Activated B cell treated with CpG ODN at 0.5 μM for 24 hours (primary cell): ENCODE measurements around the gene HLA-DQB1. TPM values are rescaled to one million over a fixed set of nuclear protein-coding genes. Genes with fewer than 3 reads are reported as not detected.
"Not testable (repeated sequence)": the region's sequence is repeated elsewhere in the genome, so short reads cannot be mapped to it uniquely, and the experiment has no call there.

Experiments
- ATAC-seq: fragments of 200-7000 bp; cut with Tn5 transposase; one replicate; pipeline ENCODE4 v1.10.0; 2021; ENCODE audit warnings: low read depth, mild to moderate bottlenecking, moderate library complexity
- CTCF ChIA-PET: fragments of 350-600 bp; sonication (Branson Sonifier 250); formaldehyde crosslinking; loops from one replicate; lab custom pipeline; 2021; ENCODE audit warnings: antibody characterized with exemption; lab: Charles Lee
- POLR2A ChIA-PET: fragments of 350-600 bp; sonication (Branson Sonifier 250); formaldehyde crosslinking; loops from one replicate; lab custom pipeline; 2021; ENCODE audit warnings: antibody characterized with exemption; lab: Charles Lee
- DNase-seq: peaks from one replicate; pipeline ENCODE4 v3.0.0; 2022
- H3K27ac Mint-ChIP-seq: one replicate; pipeline ENCODE4 v1.8.0; 2020; ENCODE audit warnings: mixed read lengths
- H3K27me3 Mint-ChIP-seq: one replicate; pipeline ENCODE4 v1.8.0; 2021; ENCODE audit warnings: mixed read lengths
- H3K36me3 Mint-ChIP-seq: one replicate; pipeline ENCODE4 v1.8.0; 2021; ENCODE audit warnings: low read depth, mixed read lengths
- H3K4me1 Mint-ChIP-seq: one replicate; pipeline ENCODE4 v1.8.0; 2021; ENCODE audit warnings: mixed read lengths
- H3K4me3 Mint-ChIP-seq: one replicate; pipeline ENCODE4 v1.8.0; 2020; ENCODE audit warnings: mild to moderate bottlenecking, mixed read lengths
- H3K9me3 Mint-ChIP-seq: one replicate; pipeline ENCODE4 v1.8.0; 2020; ENCODE audit warnings: mixed read lengths
- intact Hi-C: fragments of 100-400 bp; cut with micrococcal nuclease; formaldehyde crosslinking; loops from one replicate; pipeline ENCODE4 v1.15.1; 2024
- total RNA-seq: library from RNA; stranded (reverse); gene quantifications from 2 replicates; pipeline ENCODE4 v1.2.3, GENCODE V29; 2022
- TF ChIP-seq, protein P1 (sequence below): fragments of 200-600 bp; IDR thresholded peaks from one replicate; pipeline ENCODE4 v1.8.0; 2022; ENCODE audit warnings: antibody characterized with exemption, mild to moderate bottlenecking

HLA-DQB1 gene
- total RNA-seq, 1 donor from 2014 or later, result 262 TPM

DNA sequence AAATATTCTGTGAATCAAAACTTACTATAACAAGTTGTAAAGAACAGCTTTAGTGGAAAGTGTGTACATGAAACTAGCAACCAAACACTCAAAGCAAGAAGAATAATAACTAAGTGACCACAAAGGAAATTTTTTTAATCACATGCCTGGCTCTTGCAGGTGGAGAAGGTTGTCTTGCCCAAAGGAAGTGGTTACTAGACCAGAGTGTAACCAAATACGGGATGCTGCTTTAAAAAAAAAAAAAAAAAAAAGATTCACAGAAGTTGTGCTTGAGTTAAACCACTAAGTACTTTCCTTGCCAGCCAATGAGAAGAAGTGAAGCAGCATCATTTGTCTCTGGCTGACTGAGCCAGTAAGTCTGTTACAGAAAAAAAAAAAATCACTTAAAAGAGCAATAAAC, 19.1 kb upstream of the HLA-DQB1 start:
- peak overlapping the region; percentile 93 for H3K27ac Mint-ChIP-seq
- DNase-seq (no peak), ATAC-seq (peak; percentile 70)
- H3K36me3 Mint-ChIP-seq, result peaks cover 6% of the 10 kb centered on the region
- peak overlapping the region; percentile 58 for H3K4me3 Mint-ChIP-seq
- H3K9me3 Mint-ChIP-seq, result peaks cover 9% of the 10 kb centered on the region
- H3K4me1 Mint-ChIP-seq, result peaks cover 84% of the 10 kb centered on the region
- CTCF ChIA-PET, result interaction anchor here (0.7 to 1.3 kb wide), 3 partner anchors 17 to 183 kb away, joined by 3 to 7 read pairs (median 4); partner anchors contain the start of gene HLA-DQB1
- intact Hi-C loops, result loop anchor here (1.0 kb wide), 2 partner anchors 17 to 62 kb away; no protein-coding TSS in a partner anchor
- H3K27me3 Mint-ChIP-seq, result no peaks in the 10 kb centered on the region
- TF ChIP-seq, protein P1, sequence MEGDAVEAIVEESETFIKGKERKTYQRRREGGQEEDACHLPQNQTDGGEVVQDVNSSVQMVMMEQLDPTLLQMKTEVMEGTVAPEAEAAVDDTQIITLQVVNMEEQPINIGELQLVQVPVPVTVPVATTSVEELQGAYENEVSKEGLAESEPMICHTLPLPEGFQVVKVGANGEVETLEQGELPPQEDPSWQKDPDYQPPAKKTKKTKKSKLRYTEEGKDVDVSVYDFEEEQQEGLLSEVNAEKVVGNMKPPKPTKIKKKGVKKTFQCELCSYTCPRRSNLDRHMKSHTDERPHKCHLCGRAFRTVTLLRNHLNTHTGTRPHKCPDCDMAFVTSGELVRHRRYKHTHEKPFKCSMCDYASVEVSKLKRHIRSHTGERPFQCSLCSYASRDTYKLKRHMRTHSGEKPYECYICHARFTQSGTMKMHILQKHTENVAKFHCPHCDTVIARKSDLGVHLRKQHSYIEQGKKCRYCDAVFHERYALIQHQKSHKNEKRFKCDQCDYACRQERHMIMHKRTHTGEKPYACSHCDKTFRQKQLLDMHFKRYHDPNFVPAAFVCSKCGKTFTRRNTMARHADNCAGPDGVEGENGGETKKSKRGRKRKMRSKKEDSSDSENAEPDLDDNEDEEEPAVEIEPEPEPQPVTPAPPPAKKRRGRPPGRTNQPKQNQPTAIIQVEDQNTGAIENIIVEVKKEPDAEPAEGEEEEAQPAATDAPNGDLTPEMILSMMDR, result no peak
- POLR2A ChIA-PET, result interaction anchor here (0.6 to 8.4 kb wide), 21 partner anchors 19 to 605 kb away, joined by 3 to 387 read pairs (median 5); partner anchors contain the start of genes FKBPL, HLA-DQA1, HLA-DQB1 and HLA-DRA

DNA sequence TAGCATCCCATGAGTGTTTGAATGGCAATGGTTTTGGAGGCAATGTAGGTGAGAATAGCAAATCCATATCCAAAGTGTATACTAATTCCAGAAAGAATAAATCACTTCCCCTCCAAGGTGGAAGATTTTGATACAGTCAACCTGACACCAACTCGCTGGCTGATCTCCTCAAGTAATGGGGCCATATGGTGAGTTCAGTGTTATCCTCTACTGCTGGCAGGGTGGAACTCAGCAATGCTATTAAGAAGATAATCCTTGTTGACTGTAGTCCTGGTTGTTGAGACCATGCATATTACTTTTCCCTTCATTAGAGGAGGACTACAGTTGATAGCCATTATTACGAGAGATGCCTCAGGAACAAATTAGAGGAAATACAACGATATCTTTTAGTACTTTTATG, 17.8 kb upstream of the HLA-DQB1 start:
- peak overlapping the region; percentile 93 for H3K27ac Mint-ChIP-seq
- no peaks in the 10 kb centered on the region for H3K27me3 Mint-ChIP-seq
- H3K4me1 Mint-ChIP-seq, result peaks cover 83% of the 10 kb centered on the region
- ChIA-PET POLR2A (interaction anchor here (4.9 to 8.4 kb wide), 3 partner anchors 17 to 244 kb away, joined by 29 to 387 read pairs (median 43); partner anchors contain the start of genes HLA-DQB1 and HLA-DRA), CTCF (interaction anchor here (1.3 kb wide), 1 partner anchor 17 kb away, joined by 7 read pairs; the partner anchor contains the start of gene HLA-DQB1)
- peaks cover 9% of the 10 kb centered on the region for H3K9me3 Mint-ChIP-seq
- no peak for ATAC-seq
- no peak overlapping the region for H3K4me3 Mint-ChIP-seq
- intact Hi-C loops, result no loop called here
- TF ChIP-seq, protein P1, result no peak
- peaks cover 6% of the 10 kb centered on the region for H3K36me3 Mint-ChIP-seq
- no peak for DNase-seq

DNA sequence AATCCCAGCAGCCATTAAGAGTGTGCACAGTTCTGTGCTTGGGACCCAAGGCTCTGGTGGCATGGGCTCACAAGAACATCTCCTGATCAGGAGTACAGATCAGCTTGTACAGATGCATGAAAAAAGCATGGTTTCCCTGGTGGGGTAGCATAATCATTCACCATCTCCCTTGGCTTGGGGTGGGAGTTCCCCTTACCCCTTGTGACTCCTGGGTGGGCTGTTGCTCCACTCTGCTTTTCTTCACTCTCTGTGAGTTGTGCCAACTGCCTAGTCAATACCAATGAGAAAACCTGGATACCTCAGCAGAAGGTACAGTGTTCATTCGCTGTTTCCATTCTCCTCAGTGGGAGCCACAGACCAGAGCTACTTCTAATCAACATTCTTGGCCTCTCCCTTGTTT, 13.6 kb upstream of the HLA-DQB1 start:
- TF ChIP-seq, protein P1, result no peak
- H3K4me1 Mint-ChIP-seq, result peaks cover 54% of the 10 kb centered on the region
- no peak overlapping the region for H3K27ac Mint-ChIP-seq
- intact Hi-C loops, result no loop called here
- DNase-seq (no peak), ATAC-seq (no peak)
- H3K4me3 Mint-ChIP-seq, result no peak overlapping the region
- ChIA-PET POLR2A (interaction anchor here (0.9 kb wide), 2 partner anchors 12 to 484 kb away, joined by 4 read pairs; no protein-coding TSS in a partner anchor), CTCF (interaction anchor here (0.6 kb wide), 1 partner anchor 67 kb away, joined by 3 read pairs; no protein-coding TSS in a partner anchor)
- H3K36me3 Mint-ChIP-seq, result peaks cover 6% of the 10 kb centered on the region
- H3K27me3 Mint-ChIP-seq, result no peaks in the 10 kb centered on the region
- peaks cover 13% of the 10 kb centered on the region for H3K9me3 Mint-ChIP-seq

DNA sequence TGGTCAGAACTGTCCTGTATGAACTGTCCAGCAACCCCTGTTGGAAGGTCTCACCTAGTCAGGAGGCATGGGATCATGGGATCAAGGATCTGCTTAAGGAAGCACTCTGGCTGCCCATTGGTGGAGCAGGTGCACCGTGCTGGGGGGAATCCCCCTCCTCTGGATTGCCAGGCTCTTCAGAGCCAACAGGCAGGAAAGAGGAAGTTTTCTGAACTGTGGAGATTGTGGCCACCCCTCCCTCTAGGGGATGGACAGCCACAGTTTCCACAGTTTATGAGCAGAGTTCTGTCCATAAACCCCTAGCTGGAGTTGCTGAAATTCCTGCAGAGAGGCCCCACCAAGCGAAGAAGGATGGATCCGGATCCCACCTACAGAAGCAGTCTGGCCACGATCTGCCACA, 13.0 kb upstream of the HLA-DQB1 start:
- ChIA-PET POLR2A (no interaction called here), CTCF (no interaction called here)
- intact Hi-C loops, result no loop called here
- Mint-ChIP-seq H3K4me1 (peaks cover 48% of the 10 kb centered on the region), H3K27ac (no peak overlapping the region), H3K9me3 (peaks cover 13% of the 10 kb centered on the region), H3K36me3 (peaks cover 6% of the 10 kb centered on the region), H3K27me3 (no peaks in the 10 kb centered on the region), H3K4me3 (no peak overlapping the region)
- DNase-seq, result no peak
- peak; percentile 26 for ATAC-seq
- TF ChIP-seq, protein P1, result no peak

DNA sequence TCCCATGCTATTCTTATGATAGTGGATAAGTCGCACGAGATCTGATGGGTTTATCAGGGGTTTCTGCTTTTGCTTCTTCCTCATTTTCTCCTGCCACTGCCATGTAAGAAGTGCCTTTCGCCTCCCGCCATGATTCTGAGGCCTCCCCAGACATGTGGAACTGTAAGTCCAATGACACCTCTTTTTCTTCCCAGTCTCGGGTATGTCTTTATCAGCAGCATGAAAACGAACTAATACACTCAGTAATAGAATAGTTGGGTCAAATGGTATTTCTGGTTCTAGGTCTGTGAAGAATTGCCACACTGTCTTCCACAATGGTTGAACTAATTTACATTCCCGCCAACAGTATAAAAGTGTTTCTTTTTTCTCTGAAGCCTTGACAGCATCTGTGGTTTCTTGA, 7.7 kb upstream of the HLA-DQB1 start:
- CTCF ChIA-PET, H3K36me3 Mint-ChIP-seq, ATAC-seq, POLR2A ChIA-PET, intact Hi-C loops, H3K27me3 Mint-ChIP-seq, DNase-seq, H3K27ac Mint-ChIP-seq, H3K9me3 Mint-ChIP-seq, H3K4me3 Mint-ChIP-seq: not testable (repeated sequence)
- peaks cover 21% of the 10 kb centered on the region for H3K4me1 Mint-ChIP-seq

DNA sequence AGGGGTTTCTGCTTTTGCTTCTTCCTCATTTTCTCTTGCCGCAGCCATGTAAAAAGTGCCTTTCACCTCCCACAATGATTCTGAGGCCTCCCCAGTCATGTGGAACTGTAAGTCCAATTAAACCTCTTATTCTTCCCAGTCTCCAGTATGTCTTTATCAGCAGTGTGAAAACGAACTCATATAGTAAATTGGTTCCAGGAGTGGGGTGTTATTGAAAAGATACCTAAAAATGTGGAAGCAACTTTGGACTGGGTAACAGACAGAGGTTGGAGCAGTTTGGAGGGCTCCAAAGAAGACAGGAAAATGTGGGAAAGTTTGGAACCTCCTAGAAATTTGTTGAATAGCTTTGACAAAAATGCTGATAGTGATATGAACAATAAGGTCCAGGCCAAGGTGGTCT, 5.5 kb upstream of the HLA-DQB1 start:
- H3K9me3 Mint-ChIP-seq, POLR2A ChIA-PET, H3K4me3 Mint-ChIP-seq, H3K27ac Mint-ChIP-seq, intact Hi-C loops, H3K27me3 Mint-ChIP-seq, H3K36me3 Mint-ChIP-seq, CTCF ChIA-PET, ATAC-seq, DNase-seq: not testable (repeated sequence)
- H3K4me1 Mint-ChIP-seq, result peaks cover 42% of the 10 kb centered on the region
